WTC11 (cell line): Measurements from ENCODE around the gene FOXN3. TPM values are rescaled to one million over a fixed set of nuclear protein-coding genes. Genes with fewer than 3 reads are reported as not detected.
A peak's percentile ranks its signal among the peaks of the same experiment; 100 is the strongest.

Experiments used
- ATAC-seq: fragments of 200-7000 bp; cut with Tn5 transposase; 2 replicates; pipeline ENCODE4 v1.10.0; 2021; ENCODE audit warnings: mild to moderate bottlenecking, moderate library complexity
- CTCF ChIA-PET: fragments of 300-600 bp; sonication (Branson Sonifier 250); formaldehyde crosslinking; loops from one replicate; lab custom pipeline; 2021; ENCODE audit warnings: antibody characterized with exemption; lab: Charles Lee
- POLR2A ChIA-PET: fragments of 350-600 bp; sonication (Branson Sonifier 250); formaldehyde crosslinking; loops from one replicate; lab custom pipeline; 2021; ENCODE audit warnings: antibody characterized with exemption; lab: Charles Lee
- DNase-seq: peaks from one replicate; pipeline ENCODE4 v3.0.0; 2021; ENCODE audit warnings: low spot score
- H3K27ac Mint-ChIP-seq: 2 replicates; pipeline ENCODE4 v1.8.0; 2021; ENCODE audit warnings: mixed read lengths
- H3K27me3 Mint-ChIP-seq: 2 replicates; pipeline ENCODE4 v1.8.0; 2021; ENCODE audit warnings: low read depth, mild to moderate bottlenecking, moderate library complexity, mixed read lengths
- H3K36me3 Mint-ChIP-seq: 2 replicates; pipeline ENCODE4 v1.8.0; 2021; ENCODE audit warnings: mixed read lengths
- H3K4me1 Mint-ChIP-seq: 2 replicates; pipeline ENCODE4 v1.8.0; 2022; ENCODE audit warnings: mixed read lengths
- H3K4me3 Mint-ChIP-seq: 2 replicates; pipeline ENCODE4 v1.8.0; 2021; ENCODE audit warnings: mild to moderate bottlenecking, moderate library complexity, mixed read lengths
- H3K9me3 Mint-ChIP-seq: 2 replicates; pipeline ENCODE4 v1.8.0; 2021; ENCODE audit warnings: mixed read lengths
- ARID4B ChIP-seq: sonication (generic); formaldehyde crosslinking; IDR thresholded peaks from 2 replicates; pipeline ENCODE4 v1.8.0; 2023; ENCODE audit warnings: missing genetic modification reagents, mild to moderate bottlenecking, borderline replicate concordance
- ATF1 ChIP-seq: sonication (generic); formaldehyde crosslinking; IDR thresholded peaks from 2 replicates; pipeline ENCODE4 v1.8.1; 2023; ENCODE audit warnings: mild to moderate bottlenecking, moderate library complexity, missing genetic modification reagents
- CREB1 ChIP-seq: sonication (generic); formaldehyde crosslinking; IDR thresholded peaks from 2 replicates; pipeline ENCODE4 v1.8.0; 2023; ENCODE audit warnings: mild to moderate bottlenecking, missing genetic modification reagents
- ETV6 ChIP-seq: sonication (generic); formaldehyde crosslinking; IDR thresholded peaks from 2 replicates; pipeline ENCODE4 v1.8.1; 2022; ENCODE audit warnings: mild to moderate bottlenecking, missing genetic modification reagents
- GTF2I ChIP-seq: fragments of 250-450 bp; sonication (Bioruptor Pico); conservative IDR thresholded peaks from 2 replicates; pipeline ENCODE4 v1.4.0; 2021; ENCODE audit warnings: mild to moderate bottlenecking
- IRF2 ChIP-seq: sonication (generic); formaldehyde crosslinking; IDR thresholded peaks from 2 replicates; pipeline ENCODE4 v1.8.0; 2022; ENCODE audit warnings: low read depth, missing genetic modification reagents, borderline replicate concordance
- KAT7 ChIP-seq: sonication (generic); formaldehyde crosslinking; IDR thresholded peaks from 2 replicates; pipeline ENCODE4 v1.8.1; 2023; ENCODE audit warnings: missing genetic modification reagents, mild to moderate bottlenecking, borderline replicate concordance
- OVOL2 ChIP-seq: fragments of 250-450 bp; sonication (Bioruptor Pico); IDR thresholded peaks from 2 replicates; pipeline ENCODE4 v1.9.0; 2021; ENCODE audit warnings: mild to moderate bottlenecking, borderline replicate concordance
- PRDM15 ChIP-seq: sonication (generic); formaldehyde crosslinking; IDR thresholded peaks from 2 replicates; pipeline ENCODE4 v1.8.0; 2022; ENCODE audit warnings: missing genetic modification reagents
- PRRX2 ChIP-seq: fragments of 250-450 bp; sonication (Bioruptor Pico); IDR thresholded peaks from 2 replicates; pipeline ENCODE4 v1.8.0; 2021; ENCODE audit warnings: mild to moderate bottlenecking
- SMAD3 ChIP-seq: sonication (generic); formaldehyde crosslinking; IDR thresholded peaks from 2 replicates; pipeline ENCODE4 v1.8.0; 2022; ENCODE audit warnings: missing genetic modification reagents, mild to moderate bottlenecking, borderline replicate concordance
- ZBTB43 ChIP-seq: sonication (generic); formaldehyde crosslinking; IDR thresholded peaks from 2 replicates; pipeline ENCODE4 v1.8.1; 2023; ENCODE audit warnings: mild to moderate bottlenecking, missing genetic modification reagents
- ZNF232 ChIP-seq: sonication (generic); formaldehyde crosslinking; IDR thresholded peaks from 2 replicates; pipeline ENCODE4 v1.8.0; 2022; ENCODE audit warnings: mild to moderate bottlenecking, missing genetic modification reagents
- ZNF317 ChIP-seq: sonication (generic); formaldehyde crosslinking; IDR thresholded peaks from 2 replicates; pipeline ENCODE4 v1.8.1; 2023; ENCODE audit warnings: low read depth, mild to moderate bottlenecking, moderate library complexity, missing genetic modification reagents, borderline replicate concordance
- ZNF416 ChIP-seq: fragments of 250-450 bp; sonication (Bioruptor Pico); IDR thresholded peaks from 2 replicates; pipeline ENCODE4 v1.9.0; 2021; ENCODE audit warnings: mild to moderate bottlenecking, inconsistent platforms
- total RNA-seq: library from RNA; stranded (reverse); gene quantifications from 3 replicates; pipeline ENCODE4 v1.2.3, GENCODE V29; 2021
- TF ChIP-seq, protein P1 (sequence below): sonication (generic); formaldehyde crosslinking; IDR thresholded peaks from 2 replicates; pipeline ENCODE4 v1.8.0; 2023; ENCODE audit warnings: mild to moderate bottlenecking, missing genetic modification reagents
- TF ChIP-seq, protein P2 (sequence below): sonication (generic); formaldehyde crosslinking; IDR thresholded peaks from 2 replicates; pipeline ENCODE4 v1.8.0; 2022; ENCODE audit warnings: mild to moderate bottlenecking, missing genetic modification reagents
- TF ChIP-seq, protein P3 (sequence below): sonication (generic); formaldehyde crosslinking; conservative IDR thresholded peaks from 2 replicates; pipeline ENCODE4 v1.8.1; 2022; ENCODE audit warnings: mild to moderate bottlenecking, missing genetic modification reagents
- TF ChIP-seq, protein P4 (sequence below): sonication (generic); formaldehyde crosslinking; conservative IDR thresholded peaks from 2 replicates; pipeline ENCODE4 v1.8.1; 2023; ENCODE audit warnings: mild to moderate bottlenecking, low read depth, missing genetic modification reagents, moderate library complexity

FOXN3 gene
- total RNA-seq, 1 experiment from 2014 or later = 170 TPM

DNA sequence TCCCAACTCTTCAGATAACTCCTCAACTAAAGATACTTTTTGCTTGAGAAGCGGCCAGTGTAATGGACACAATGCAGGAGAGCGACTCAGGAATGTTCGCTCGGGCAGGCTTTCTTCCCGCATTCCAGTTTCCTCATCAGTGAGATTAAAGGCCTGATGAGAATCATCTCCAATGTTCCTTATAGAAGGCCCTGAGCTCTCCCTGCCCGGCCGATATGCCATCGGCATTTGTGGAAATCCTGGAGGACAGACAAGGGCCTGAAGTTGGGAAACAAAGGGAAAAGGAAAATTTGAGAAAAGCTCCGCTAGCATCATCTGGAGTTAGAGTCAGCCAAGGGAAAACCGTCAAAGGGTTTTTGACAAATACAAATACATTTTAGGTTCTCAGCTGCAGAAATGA, 38.0 kb upstream of the FOXN3 start:
- Mint-ChIP-seq H3K36me3 (no peaks in the 10 kb centered on the region; the same call in 1 of the 2 replicates), H3K27me3 (no peaks in the 10 kb centered on the region), H3K27ac (peak overlapping the region; percentile 49; the same call in 1 of the 2 replicates), H3K4me3 (no peak overlapping the region), H3K9me3 (no peaks in the 10 kb centered on the region), H3K4me1 (peaks cover 76% of the 10 kb centered on the region)
- DNase-seq (no peak), ATAC-seq (no peak)
- ChIA-PET POLR2A (interaction anchor here (0.6 kb wide), 1 partner anchor 867 kb away, joined by 3 read pairs; no protein-coding TSS in a partner anchor), CTCF (no interaction called here)
- no peak for TF ChIP-seq ZNF416 (CRISPR knock-in tag)
- no peak for TF ChIP-seq SMAD3 (CRISPR knock-in tag)
- TF ChIP-seq ZNF317 (CRISPR knock-in tag) = no peak

- Mint-ChIP-seq H3K36me3 (no peaks in the 10 kb centered on the region; the same call in 1 of the 2 replicates), H3K4me3 (no peak overlapping the region), H3K9me3 (no peaks in the 10 kb centered on the region), H3K4me1 (peaks cover 69% of the 10 kb centered on the region), H3K27me3 (no peaks in the 10 kb centered on the region), H3K27ac (peak overlapping the region; percentile 95)
- CTCF ChIA-PET = interaction anchor here (1.7 kb wide), 1 partner anchor 9 kb away, joined by 5 read pairs; no protein-coding TSS in a partner anchor
- POLR2A ChIA-PET = no interaction called here
- ATAC-seq (no peak), DNase-seq (no peak)
- TF ChIP-seq, protein P1, sequence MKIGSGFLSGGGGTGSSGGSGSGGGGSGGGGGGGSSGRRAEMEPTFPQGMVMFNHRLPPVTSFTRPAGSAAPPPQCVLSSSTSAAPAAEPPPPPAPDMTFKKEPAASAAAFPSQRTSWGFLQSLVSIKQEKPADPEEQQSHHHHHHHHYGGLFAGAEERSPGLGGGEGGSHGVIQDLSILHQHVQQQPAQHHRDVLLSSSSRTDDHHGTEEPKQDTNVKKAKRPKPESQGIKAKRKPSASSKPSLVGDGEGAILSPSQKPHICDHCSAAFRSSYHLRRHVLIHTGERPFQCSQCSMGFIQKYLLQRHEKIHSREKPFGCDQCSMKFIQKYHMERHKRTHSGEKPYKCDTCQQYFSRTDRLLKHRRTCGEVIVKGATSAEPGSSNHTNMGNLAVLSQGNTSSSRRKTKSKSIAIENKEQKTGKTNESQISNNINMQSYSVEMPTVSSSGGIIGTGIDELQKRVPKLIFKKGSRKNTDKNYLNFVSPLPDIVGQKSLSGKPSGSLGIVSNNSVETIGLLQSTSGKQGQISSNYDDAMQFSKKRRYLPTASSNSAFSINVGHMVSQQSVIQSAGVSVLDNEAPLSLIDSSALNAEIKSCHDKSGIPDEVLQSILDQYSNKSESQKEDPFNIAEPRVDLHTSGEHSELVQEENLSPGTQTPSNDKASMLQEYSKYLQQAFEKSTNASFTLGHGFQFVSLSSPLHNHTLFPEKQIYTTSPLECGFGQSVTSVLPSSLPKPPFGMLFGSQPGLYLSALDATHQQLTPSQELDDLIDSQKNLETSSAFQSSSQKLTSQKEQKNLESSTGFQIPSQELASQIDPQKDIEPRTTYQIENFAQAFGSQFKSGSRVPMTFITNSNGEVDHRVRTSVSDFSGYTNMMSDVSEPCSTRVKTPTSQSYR (CRISPR knock-in tag) = no peak
- TF ChIP-seq ZNF232 (CRISPR knock-in tag) = no peak
- no peak for TF ChIP-seq ZBTB43
- no peak for TF ChIP-seq OVOL2 (CRISPR knock-in tag)
- no peak for TF ChIP-seq ARID4B (CRISPR knock-in tag)
- TF ChIP-seq, protein P2, sequence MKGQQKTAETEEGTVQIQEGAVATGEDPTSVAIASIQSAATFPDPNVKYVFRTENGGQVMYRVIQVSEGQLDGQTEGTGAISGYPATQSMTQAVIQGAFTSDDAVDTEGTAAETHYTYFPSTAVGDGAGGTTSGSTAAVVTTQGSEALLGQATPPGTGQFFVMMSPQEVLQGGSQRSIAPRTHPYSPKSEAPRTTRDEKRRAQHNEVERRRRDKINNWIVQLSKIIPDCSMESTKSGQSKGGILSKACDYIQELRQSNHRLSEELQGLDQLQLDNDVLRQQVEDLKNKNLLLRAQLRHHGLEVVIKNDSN (CRISPR knock-in tag) = no peak
- TF ChIP-seq GTF2I = no peak
- TF ChIP-seq ATF1 (CRISPR knock-in tag) = no peak
- no peak for TF ChIP-seq PRRX2 (CRISPR knock-in tag)
- TF ChIP-seq CREB1 (CRISPR knock-in tag) = no peak
- TF ChIP-seq, protein P3, sequence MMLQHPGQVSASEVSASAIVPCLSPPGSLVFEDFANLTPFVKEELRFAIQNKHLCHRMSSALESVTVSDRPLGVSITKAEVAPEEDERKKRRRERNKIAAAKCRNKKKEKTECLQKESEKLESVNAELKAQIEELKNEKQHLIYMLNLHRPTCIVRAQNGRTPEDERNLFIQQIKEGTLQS = no peak
- TF ChIP-seq IRF2 (CRISPR knock-in tag) = no peak
- TF ChIP-seq, protein P4, sequence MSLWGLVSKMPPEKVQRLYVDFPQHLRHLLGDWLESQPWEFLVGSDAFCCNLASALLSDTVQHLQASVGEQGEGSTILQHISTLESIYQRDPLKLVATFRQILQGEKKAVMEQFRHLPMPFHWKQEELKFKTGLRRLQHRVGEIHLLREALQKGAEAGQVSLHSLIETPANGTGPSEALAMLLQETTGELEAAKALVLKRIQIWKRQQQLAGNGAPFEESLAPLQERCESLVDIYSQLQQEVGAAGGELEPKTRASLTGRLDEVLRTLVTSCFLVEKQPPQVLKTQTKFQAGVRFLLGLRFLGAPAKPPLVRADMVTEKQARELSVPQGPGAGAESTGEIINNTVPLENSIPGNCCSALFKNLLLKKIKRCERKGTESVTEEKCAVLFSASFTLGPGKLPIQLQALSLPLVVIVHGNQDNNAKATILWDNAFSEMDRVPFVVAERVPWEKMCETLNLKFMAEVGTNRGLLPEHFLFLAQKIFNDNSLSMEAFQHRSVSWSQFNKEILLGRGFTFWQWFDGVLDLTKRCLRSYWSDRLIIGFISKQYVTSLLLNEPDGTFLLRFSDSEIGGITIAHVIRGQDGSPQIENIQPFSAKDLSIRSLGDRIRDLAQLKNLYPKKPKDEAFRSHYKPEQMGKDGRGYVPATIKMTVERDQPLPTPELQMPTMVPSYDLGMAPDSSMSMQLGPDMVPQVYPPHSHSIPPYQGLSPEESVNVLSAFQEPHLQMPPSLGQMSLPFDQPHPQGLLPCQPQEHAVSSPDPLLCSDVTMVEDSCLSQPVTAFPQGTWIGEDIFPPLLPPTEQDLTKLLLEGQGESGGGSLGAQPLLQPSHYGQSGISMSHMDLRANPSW (CRISPR knock-in tag) = no peak
- no peak for TF ChIP-seq PRDM15 (CRISPR knock-in tag)
- TF ChIP-seq ETV6 (CRISPR knock-in tag) = no peak
- no peak for TF ChIP-seq KAT7 (CRISPR knock-in tag)
These were observed 35.2 kb upstream of the FOXN3 start for GRCh38 chr14:89452281-89452680.
